Mesodermal cell (in vitro differentiated cells): ENCODE results near the gene CTXN2. TPM values are rescaled to one million over a fixed set of nuclear protein-coding genes. Genes with fewer than 3 reads are reported as not detected.

Experiments
- H3K27ac ChIP-seq: 2 replicates; pipeline ENCODE4 v1.7.0; 2013; ENCODE audit warnings: mild to moderate bottlenecking, low read depth, low read length, moderate library complexity; ENCODE audit not compliant: severe bottlenecking
- H3K36me3 ChIP-seq: 2 replicates; pipeline ENCODE4 v1.7.1; 2013; ENCODE audit warnings: mild to moderate bottlenecking, low read length, moderate library complexity; ENCODE audit not compliant: control insufficient read depth, insufficient read depth
- H3K4me1 ChIP-seq: one replicate; pipeline ENCODE4 v1.7.1; 2013; ENCODE audit warnings: mild to moderate bottlenecking, low read length; ENCODE audit not compliant: insufficient read depth, control insufficient read depth, poor library complexity, severe bottlenecking
- H3K4me3 ChIP-seq: 2 replicates; pipeline ENCODE4 v1.7.0; 2013; ENCODE audit warnings: low read length, control low read depth, mild to moderate bottlenecking; ENCODE audit not compliant: insufficient read depth, poor library complexity, severe bottlenecking; ENCODE audit errors: extremely low read depth
- H3K9me3 ChIP-seq: 2 replicates; pipeline ENCODE4 v1.7.1; 2013; ENCODE audit warnings: mild to moderate bottlenecking, low read length, moderate library complexity; ENCODE audit not compliant: control insufficient read depth
- WGBS, 2 experiments: methylation state at CpG; one replicate each; pipeline ENCODE4 v1.1.5; 2013; ENCODE audit warnings: missing lambda C conversion rate in 2 of 2; ENCODE audit not compliant: insufficient coverage in 2 of 2; 5-methylcytosine and 5-hydroxymethylcytosine counted together
- polyA plus RNA-seq, 2 experiments: library from polyadenylated mRNA; stranded (reverse); fragments of 50-300 nt; gene quantifications; one replicate each; pipeline ENCODE4 v1.2.3, GENCODE V29; 2013

Gene CTXN2
- not detected for polyA plus RNA-seq (2013, experiment 1 of 2)
- not detected for polyA plus RNA-seq (2013, experiment 2 of 2)

GRCh38 chr15:48191574-48192225 lies at the start of gene CTXN2:
Gene CTXN2 (plus strand): TSS chr15:48191665. CDS start chr15:48201301, 9,636 bp downstream.
- Histone ChIP-seq H3K9me3 (no peaks in the 10 kb centered on the region), H3K36me3 (no peaks in the 10 kb centered on the region), H3K4me3 (peak within 1 kb of the TSS; percentile 18), H3K4me1 (no peaks in the 10 kb centered on the region), H3K27ac (no peak within 1 kb of the TSS)
- WGBS, 2 experiments = 22 to 23% methylated on average over 26 to 29 of the region's 31 CpGs

- Histone ChIP-seq H3K4me3 (no peak overlapping the region), H3K36me3 (peaks cover 3% of the 10 kb centered on the region), H3K4me1 (no peaks in the 10 kb centered on the region), H3K27ac (no peak overlapping the region), H3K9me3 (no peaks in the 10 kb centered on the region)
- WGBS, 2 experiments = no CpG with 5 or more reads among the region's 1 CpG
Measured at GRCh38 chr15:48143856-48144255, 47.6 kb upstream of the CTXN2 start.

- Histone ChIP-seq H3K27ac (no peak overlapping the region), H3K9me3 (no peaks in the 10 kb centered on the region), H3K4me3 (no peak overlapping the region), H3K36me3 (peaks cover 3% of the 10 kb centered on the region), H3K4me1 (no peaks in the 10 kb centered on the region)
- 75 to 87% methylated on average over 1 of the region's 1 CpG for WGBS, 2 experiments
Measured at GRCh38 chr15:48144889-48145288, 46.6 kb upstream of the CTXN2 start.

- peaks cover 3% of the 10 kb centered on the region for H3K36me3 ChIP-seq
- H3K27ac ChIP-seq = no peak overlapping the region
- no peak overlapping the region for H3K4me3 ChIP-seq
- no peaks in the 10 kb centered on the region for H3K9me3 ChIP-seq
- no peaks in the 10 kb centered on the region for H3K4me1 ChIP-seq
Measured at GRCh38 chr15:48145923-48146322, 45.5 kb upstream of the CTXN2 start.

- no peak overlapping the region for H3K4me3 ChIP-seq
- no peaks in the 10 kb centered on the region for H3K4me1 ChIP-seq
- H3K27ac ChIP-seq = no peak overlapping the region
- H3K9me3 ChIP-seq = no peaks in the 10 kb centered on the region
- peaks cover 7% of the 10 kb centered on the region for H3K36me3 ChIP-seq
Measured at GRCh38 chr15:48147358-48147757, 44.1 kb upstream of the CTXN2 start.

GRCh38 chr15:48149858-48150257 lies 41.6 kb upstream of the CTXN2 start:
- H3K4me3 ChIP-seq = no peak overlapping the region
- H3K4me1 ChIP-seq = no peaks in the 10 kb centered on the region
- H3K9me3 ChIP-seq = no peaks in the 10 kb centered on the region
- WGBS, 2 experiments = 59 to 75% methylated on average over 3 of the region's 4 CpGs
- H3K36me3 ChIP-seq = peaks cover 13% of the 10 kb centered on the region
- no peak overlapping the region for H3K27ac ChIP-seq

GRCh38 chr15:48153526-48153925 lies 37.9 kb upstream of the CTXN2 start:
- Histone ChIP-seq H3K36me3 (peaks cover 9% of the 10 kb centered on the region), H3K27ac (no peak overlapping the region)
- no CpG with 5 or more reads among the region's 2 CpGs for WGBS, 2 experiments

GRCh38 chr15:48168616-48169015 lies 22.8 kb upstream of the CTXN2 start:
- WGBS, 2 experiments = 60% methylated on average over 1 of the region's 3 CpGs; no CpG with 5 or more reads in 1 of the 2 experiments
- H3K4me1 ChIP-seq = no peaks in the 10 kb centered on the region
- H3K36me3 ChIP-seq = peaks cover 6% of the 10 kb centered on the region
- no peak overlapping the region for H3K4me3 ChIP-seq
- no peaks in the 10 kb centered on the region for H3K9me3 ChIP-seq
- no peak overlapping the region for H3K27ac ChIP-seq

More at GRCh38 chr15:48153526-48153925, 37.9 kb upstream of the CTXN2 start:
- Histone ChIP-seq H3K9me3 (no peaks in the 10 kb centered on the region), H3K4me3 (no peak overlapping the region), H3K4me1 (no peaks in the 10 kb centered on the region)

- peaks cover 8% of the 10 kb centered on the region for H3K9me3 ChIP-seq
- peaks cover 5% of the 10 kb centered on the region for H3K36me3 ChIP-seq
- H3K4me1 ChIP-seq = no peaks in the 10 kb centered on the region
- no CpG with 5 or more reads among the region's 1 CpG for WGBS, 2 experiments
- H3K4me3 ChIP-seq = no peak overlapping the region
- no peak overlapping the region for H3K27ac ChIP-seq
Measured at GRCh38 chr15:48170981-48171380, 20.5 kb upstream of the CTXN2 start.

GRCh38 chr15:48175126-48175525 lies 16.3 kb upstream of the CTXN2 start:
- H3K27ac ChIP-seq = no peak overlapping the region
- peaks cover 8% of the 10 kb centered on the region for H3K9me3 ChIP-seq
- no peaks in the 10 kb centered on the region for H3K4me1 ChIP-seq
- H3K36me3 ChIP-seq = no peaks in the 10 kb centered on the region
- H3K4me3 ChIP-seq = no peak overlapping the region
- WGBS, 2 experiments = 96% methylated on average over 3 of the region's 3 CpGs; no CpG with 5 or more reads in 1 of the 2 experiments

GRCh38 chr15:48176112-48176511 lies 15.4 kb upstream of the CTXN2 start:
- Histone ChIP-seq H3K36me3 (no peaks in the 10 kb centered on the region), H3K4me3 (no peak overlapping the region), H3K9me3 (peaks cover 8% of the 10 kb centered on the region), H3K4me1 (no peaks in the 10 kb centered on the region), H3K27ac (no peak overlapping the region)
- no CpG with 5 or more reads among the region's 4 CpGs for WGBS, 2 experiments
